Ishikawa (cell line): Measurements from ENCODE around the gene CBX8.

Experiments
- CEBPB ChIP-seq: IDR thresholded peaks from 2 replicates; pipeline ENCODE4 v1.6.1; 2012
- CREB1 ChIP-seq: IDR thresholded peaks from 2 replicates; pipeline ENCODE4 v1.6.1; 2012; ENCODE audit warnings: low read depth
- EGR1 ChIP-seq: IDR thresholded peaks from 2 replicates; pipeline ENCODE4 v1.6.1; 2012
- EP300 ChIP-seq: IDR thresholded peaks from 2 replicates; pipeline ENCODE4 v1.6.1; 2012; ENCODE audit warnings: borderline replicate concordance
- FOXM1 ChIP-seq: IDR thresholded peaks from 2 replicates; pipeline ENCODE4 v1.6.1; 2012; ENCODE audit warnings: low read depth, borderline replicate concordance
- NFIC ChIP-seq: IDR thresholded peaks from 2 replicates; pipeline ENCODE4 v1.6.1; 2012
- RAD21 ChIP-seq: IDR thresholded peaks from 2 replicates; pipeline ENCODE4 v1.6.1; 2012; ENCODE audit warnings: low read depth
- TAF1 ChIP-seq: IDR thresholded peaks from 2 replicates; pipeline ENCODE4 v1.6.1; 2012; ENCODE audit warnings: low read depth, mild to moderate bottlenecking
- TCF12 ChIP-seq: IDR thresholded peaks from 2 replicates; pipeline ENCODE4 v1.6.1; 2012; ENCODE audit warnings: low read depth
- TEAD4 ChIP-seq: IDR thresholded peaks from 2 replicates; pipeline ENCODE4 v1.6.1; 2012
- USF1 ChIP-seq: IDR thresholded peaks from 2 replicates; pipeline ENCODE4 v1.6.1; 2012
- YY1 ChIP-seq: IDR thresholded peaks from 2 replicates; pipeline ENCODE4 v1.6.1; 2012; ENCODE audit warnings: low read depth
- ZBTB7A ChIP-seq: IDR thresholded peaks from 2 replicates; pipeline ENCODE4 v1.6.1; 2012; ENCODE audit warnings: low read depth
- TF ChIP-seq, protein P1 (sequence below): IDR thresholded peaks from 2 replicates; pipeline ENCODE4 v1.6.1; 2012
- TF ChIP-seq, protein P2 (sequence below): IDR thresholded peaks from 2 replicates; pipeline ENCODE4 v1.6.1; 2012; ENCODE audit warnings: low read depth, mild to moderate bottlenecking

CBX8 gene

GRCh38 chr17:79837888-79838521 lies 41.1 kb upstream of the CBX8 start:
- TF ChIP-seq, protein P1, sequence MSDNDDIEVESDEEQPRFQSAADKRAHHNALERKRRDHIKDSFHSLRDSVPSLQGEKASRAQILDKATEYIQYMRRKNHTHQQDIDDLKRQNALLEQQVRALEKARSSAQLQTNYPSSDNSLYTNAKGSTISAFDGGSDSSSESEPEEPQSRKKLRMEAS = 0 out of 2 replicates have a peak, but pooled peaks have one; percentile 1
- TF ChIP-seq TCF12 (0 out of 2 replicates have a peak, but pooled peaks have one; percentile 18), CREB1 (0 out of 2 replicates have a peak, but pooled peaks have one; percentile 14), EGR1 (no peak)

DNA sequence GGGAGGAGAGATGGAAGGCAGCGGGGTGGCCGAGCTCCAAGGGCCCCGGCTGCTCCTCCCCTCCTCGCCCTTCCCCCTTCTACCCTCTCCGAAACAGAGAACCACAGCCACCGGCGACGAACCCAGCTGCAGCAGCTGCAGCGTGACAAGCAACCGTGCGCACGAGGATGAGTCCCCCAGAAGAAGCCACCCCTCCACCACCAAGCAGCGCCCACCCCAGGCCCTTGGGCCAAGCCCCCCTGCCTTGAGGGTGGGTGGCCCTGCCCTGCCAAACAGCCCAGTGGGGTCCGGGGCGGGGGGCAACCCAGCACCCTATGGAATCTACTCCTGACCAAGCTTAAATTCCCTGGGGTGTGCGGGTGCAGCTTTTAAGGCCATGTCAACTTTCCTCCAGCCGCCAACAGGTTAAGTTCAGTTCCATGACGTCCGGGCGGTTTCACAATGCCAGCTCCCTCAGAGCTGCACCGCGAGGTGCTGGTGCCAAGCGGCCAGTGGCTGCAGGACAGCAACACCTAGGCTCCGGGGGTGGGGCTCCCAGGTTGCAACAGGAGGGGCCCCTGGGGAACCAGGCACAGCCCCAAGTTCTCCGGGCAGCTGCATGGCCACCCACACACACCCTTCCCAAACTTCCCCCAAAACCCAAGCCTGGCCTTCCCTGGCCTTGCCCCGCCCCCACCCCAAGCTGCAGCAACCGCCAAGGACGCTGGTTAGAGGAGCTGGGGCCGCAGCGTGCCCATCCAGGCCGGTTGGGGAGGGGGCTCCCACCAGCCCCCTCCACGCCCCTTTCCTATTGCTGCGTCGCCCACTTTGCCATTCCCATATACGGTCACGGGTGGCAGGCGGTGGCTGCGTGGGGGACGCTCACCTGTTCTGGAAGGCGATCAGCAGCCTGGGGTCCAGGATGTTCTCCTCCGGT lies 40.4 kb upstream of the CBX8 start:
- TF ChIP-seq EGR1 (peak; percentile 70), EP300 (peak; percentile 37; the same call in 1 of the 2 replicates), TAF1 (no peak), CEBPB (peak; percentile 99), CREB1 (peak; percentile 53; the same call in 1 of the 2 replicates), FOXM1 (no peak), TCF12 (peak; percentile 66), ZBTB7A (peak; percentile 79; the same call in 1 of the 2 replicates), RAD21 (peak; percentile 21; the same call in 1 of the 2 replicates), USF1 (no peak), YY1 (no peak), TEAD4 (no peak), NFIC (peak; percentile 79)
- TF ChIP-seq, protein P2, sequence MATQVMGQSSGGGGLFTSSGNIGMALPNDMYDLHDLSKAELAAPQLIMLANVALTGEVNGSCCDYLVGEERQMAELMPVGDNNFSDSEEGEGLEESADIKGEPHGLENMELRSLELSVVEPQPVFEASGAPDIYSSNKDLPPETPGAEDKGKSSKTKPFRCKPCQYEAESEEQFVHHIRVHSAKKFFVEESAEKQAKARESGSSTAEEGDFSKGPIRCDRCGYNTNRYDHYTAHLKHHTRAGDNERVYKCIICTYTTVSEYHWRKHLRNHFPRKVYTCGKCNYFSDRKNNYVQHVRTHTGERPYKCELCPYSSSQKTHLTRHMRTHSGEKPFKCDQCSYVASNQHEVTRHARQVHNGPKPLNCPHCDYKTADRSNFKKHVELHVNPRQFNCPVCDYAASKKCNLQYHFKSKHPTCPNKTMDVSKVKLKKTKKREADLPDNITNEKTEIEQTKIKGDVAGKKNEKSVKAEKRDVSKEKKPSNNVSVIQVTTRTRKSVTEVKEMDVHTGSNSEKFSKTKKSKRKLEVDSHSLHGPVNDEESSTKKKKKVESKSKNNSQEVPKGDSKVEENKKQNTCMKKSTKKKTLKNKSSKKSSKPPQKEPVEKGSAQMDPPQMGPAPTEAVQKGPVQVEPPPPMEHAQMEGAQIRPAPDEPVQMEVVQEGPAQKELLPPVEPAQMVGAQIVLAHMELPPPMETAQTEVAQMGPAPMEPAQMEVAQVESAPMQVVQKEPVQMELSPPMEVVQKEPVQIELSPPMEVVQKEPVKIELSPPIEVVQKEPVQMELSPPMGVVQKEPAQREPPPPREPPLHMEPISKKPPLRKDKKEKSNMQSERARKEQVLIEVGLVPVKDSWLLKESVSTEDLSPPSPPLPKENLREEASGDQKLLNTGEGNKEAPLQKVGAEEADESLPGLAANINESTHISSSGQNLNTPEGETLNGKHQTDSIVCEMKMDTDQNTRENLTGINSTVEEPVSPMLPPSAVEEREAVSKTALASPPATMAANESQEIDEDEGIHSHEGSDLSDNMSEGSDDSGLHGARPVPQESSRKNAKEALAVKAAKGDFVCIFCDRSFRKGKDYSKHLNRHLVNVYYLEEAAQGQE = no peak
- TF ChIP-seq, protein P1 = peak; percentile 1; the same call in 1 of the 2 replicates

DNA sequence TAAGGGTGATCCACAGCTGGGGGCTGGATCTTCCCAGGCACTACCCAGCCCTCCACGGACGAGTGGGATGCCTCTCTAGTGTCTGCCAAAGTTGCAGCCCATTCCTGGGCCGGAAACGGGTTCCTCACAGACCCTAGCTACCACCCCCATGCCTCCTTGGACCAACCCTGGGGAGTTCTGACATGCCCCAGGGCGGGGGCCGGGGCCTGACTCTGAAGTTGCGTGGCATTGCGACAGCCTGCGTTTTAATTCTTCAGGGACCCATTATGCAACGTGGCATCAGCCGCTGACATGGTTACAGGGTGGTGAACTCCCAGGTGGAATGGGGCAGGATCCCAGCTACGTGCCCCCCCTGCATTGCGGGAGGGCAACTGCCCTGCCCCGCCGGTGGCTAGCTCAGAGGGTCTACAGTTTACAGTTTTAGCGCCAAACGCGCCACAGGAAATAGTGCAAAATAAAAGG lies 39.7 kb upstream of the CBX8 start:
- TF ChIP-seq CEBPB (peak; percentile 52; the same call in 1 of the 2 replicates), ZBTB7A (no peak), NFIC (no peak)

DNA sequence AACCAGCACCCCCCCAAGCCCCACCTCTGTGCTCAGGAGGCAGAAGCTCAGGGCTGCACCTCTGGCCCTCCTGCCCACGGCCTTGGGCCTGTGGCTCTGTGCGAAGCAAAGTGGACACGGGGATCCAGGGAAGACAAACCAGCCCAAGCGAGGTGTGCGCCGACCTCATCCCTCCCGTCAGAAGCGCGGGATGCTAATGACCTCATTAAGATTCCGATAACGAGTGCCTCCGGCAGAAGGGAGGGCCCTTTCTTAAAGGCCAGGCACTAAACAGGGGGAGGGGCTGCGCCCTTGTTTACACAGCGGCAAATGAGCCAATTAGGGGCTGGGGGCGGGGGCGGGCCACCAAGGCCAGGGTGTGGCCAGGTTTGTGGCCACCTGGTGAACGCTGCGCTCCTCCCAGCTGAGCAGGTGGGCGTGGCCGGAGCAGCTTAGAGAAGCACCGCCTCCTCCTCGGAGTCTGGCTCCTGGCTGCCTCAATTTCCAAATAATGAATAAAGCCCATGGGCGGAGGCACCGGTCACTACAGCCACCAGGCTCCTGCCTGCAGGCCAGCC lies 39.2 kb upstream of the CBX8 start:
- TF ChIP-seq NFIC = no peak
- no peak for TF ChIP-seq ZBTB7A
- TF ChIP-seq EP300 = no peak
- TF ChIP-seq TAF1 = no peak
- TF ChIP-seq TCF12 = no peak
- TF ChIP-seq, protein P1 = no peak
- TF ChIP-seq YY1 = no peak
- no peak for TF ChIP-seq TEAD4
- no peak for TF ChIP-seq CEBPB
- no peak for TF ChIP-seq RAD21
- no peak for TF ChIP-seq USF1
- no peak for TF ChIP-seq FOXM1
- TF ChIP-seq CREB1 = no peak
- no peak for TF ChIP-seq EGR1
- TF ChIP-seq, protein P2 = no peak

- no peak for TF ChIP-seq RAD21
- TF ChIP-seq CEBPB = no peak
- TF ChIP-seq, protein P1 = no peak
- no peak for TF ChIP-seq TAF1
- TF ChIP-seq TCF12 = no peak
- TF ChIP-seq, protein P2 = no peak
- no peak for TF ChIP-seq NFIC
- no peak for TF ChIP-seq CREB1
Observed at GRCh38 chr17:79835470-79835899, 38.6 kb upstream of the CBX8 start.
